GM19099 (cell line): ENCODE results near the gene ZSCAN10.
A peak's percentile ranks its signal among the peaks of the same experiment; 100 is the strongest.

Experiments
- POLR2A ChIP-seq: IDR thresholded peaks from 3 replicates; pipeline ENCODE4 v1.6.1; 2011; ENCODE audit warnings: low read depth; ENCODE audit not compliant: insufficient read length; ENCODE audit errors: extremely low read depth

Gene ZSCAN10

GRCh38 chr16:3060339-3061127 is 38.6 kb downstream of the ZSCAN10 start:
- TF ChIP-seq POLR2A, result no peak

- no peak for TF ChIP-seq POLR2A
Measured at GRCh38 chr16:3059723-3060242, 39.3 kb downstream of the ZSCAN10 start.

GRCh38 chr16:3059041-3059722 is 39.9 kb downstream of the ZSCAN10 start:
- peak; percentile 51 for TF ChIP-seq POLR2A

DNA sequence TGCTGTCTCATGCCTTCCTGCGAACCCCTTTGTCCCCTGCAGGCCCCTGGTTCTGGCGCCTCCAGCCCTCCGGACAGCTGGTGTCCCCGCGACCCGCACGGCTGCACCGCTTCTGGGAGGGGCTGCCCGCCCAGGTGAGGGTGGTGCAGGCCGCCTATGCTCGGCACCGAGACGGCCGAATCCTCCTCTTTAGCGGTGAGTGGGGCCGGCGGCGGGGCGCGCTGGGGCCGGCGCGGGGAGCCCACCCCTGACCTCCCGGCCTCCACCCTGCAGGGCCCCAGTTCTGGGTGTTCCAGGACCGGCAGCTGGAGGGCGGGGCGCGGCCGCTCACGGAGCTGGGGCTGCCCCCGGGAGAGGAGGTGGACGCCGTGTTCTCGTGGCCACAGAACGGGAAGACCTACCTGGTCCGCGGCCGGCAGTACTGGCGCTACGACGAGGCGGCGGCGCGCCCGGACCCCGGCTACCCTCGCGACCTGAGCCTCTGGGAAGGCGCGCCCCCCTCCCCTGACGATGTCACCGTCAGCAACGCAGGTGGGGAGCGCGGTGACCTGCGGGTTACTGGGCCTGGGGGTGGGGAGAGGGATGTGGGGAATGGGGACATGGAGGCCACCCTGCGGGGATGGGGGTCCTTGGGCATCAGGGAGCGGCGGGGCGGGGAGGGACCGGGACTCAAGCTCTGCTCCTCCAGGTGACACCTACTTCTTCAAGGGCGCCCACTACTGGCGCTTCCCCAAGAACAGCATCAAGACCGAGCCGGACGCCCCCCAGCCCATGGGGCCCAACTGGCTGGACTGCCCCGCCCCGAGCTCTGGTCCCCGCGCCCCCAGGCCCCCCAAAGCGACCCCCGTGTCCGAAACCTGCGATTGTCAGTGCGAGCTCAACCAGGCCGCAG is 40.7 kb downstream of the ZSCAN10 start:
- no peak for TF ChIP-seq POLR2A

GRCh38 chr16:3057181-3058138 is 41.6 kb downstream of the ZSCAN10 start:
- no peak for TF ChIP-seq POLR2A

GRCh38 chr16:3056336-3057180 is 42.5 kb downstream of the ZSCAN10 start:
- no peak for TF ChIP-seq POLR2A

- TF ChIP-seq POLR2A, result no peak
Measured at GRCh38 chr16:3054965-3055733, 43.9 kb downstream of the ZSCAN10 start.

GRCh38 chr16:3051494-3051893 is 47.6 kb downstream of the ZSCAN10 start:
- no peak for TF ChIP-seq POLR2A

DNA sequence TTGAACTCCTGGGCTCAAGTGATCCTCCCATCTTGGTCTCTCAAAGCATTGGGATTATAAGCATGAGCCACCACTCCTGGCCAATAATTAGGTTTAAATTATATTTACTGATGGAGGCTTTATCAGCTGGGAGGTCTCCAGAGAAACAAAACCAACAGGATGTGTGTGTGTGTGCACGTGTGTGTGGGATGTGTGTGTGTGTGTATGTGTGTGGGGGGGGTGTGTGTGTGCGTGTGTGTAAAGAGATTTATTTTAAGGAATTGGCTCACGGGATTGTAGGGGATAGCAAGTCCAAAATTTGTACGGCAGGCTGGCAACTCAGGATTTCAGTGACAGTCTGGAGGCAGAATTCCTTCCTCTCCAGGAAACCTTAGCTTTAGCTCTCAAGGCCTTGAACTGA is 48.1 kb downstream of the ZSCAN10 start:
- TF ChIP-seq POLR2A, result no peak

- no peak for TF ChIP-seq POLR2A
Measured at GRCh38 chr16:3050487-3050886, 48.6 kb downstream of the ZSCAN10 start.

DNA sequence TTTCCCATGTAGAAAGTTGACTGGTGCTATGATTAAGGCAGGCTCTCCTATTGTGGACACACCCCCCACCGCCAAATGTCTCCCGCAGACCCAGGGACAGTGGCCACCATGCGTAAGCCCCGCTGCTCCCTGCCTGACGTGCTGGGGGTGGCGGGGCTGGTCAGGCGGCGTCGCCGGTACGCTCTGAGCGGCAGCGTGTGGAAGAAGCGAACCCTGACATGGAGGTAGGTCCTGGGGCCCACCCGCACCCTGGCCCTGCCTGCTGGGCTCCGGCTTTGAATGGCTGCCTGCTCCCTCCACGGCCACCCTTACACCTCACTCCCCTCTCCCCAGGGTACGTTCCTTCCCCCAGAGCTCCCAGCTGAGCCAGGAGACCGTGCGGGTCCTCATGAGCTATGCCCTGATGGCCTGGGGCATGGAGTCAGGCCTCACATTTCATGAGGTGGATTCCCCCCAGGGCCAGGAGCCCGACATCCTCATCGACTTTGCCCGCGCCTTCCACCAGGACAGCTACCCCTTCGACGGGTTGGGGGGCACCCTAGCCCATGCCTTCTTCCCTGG is 49.1 kb downstream of the ZSCAN10 start:
- no peak for TF ChIP-seq POLR2A

GRCh38 chr16:3047387-3047720 is 51.7 kb downstream of the ZSCAN10 start:
- no peak for TF ChIP-seq POLR2A
